ENCODE measurements around the gene SIRPB2. TPM values are rescaled to one million over a fixed set of nuclear protein-coding genes. Genes with fewer than 3 reads are reported as not detected.
A peak's percentile ranks its signal among the peaks of the same experiment; 100 is the strongest.

Gene SIRPB2
- total RNA-seq, 1 experiment from 2014 or later: not detected

DNA sequence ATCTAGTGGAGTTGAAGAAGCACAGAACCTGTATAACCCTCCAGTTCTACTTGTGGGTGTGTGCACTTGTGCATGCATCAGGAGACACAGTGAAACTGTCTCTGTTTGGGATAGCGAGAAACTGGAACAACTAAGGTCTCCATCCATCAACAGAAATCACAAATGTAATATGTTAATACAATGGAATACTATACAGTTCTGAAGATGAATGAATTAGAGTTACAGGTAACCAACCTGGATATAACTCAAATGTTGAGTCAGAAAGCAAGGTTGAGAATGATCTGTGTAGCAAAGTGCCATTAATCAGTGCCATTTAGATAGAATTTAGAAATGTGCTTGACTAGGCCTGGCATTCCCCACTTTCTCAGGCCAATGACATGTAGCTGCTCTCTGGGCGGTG lies 20.0 kb downstream of the SIRPB2 start:
- no peak for DNase-seq (ENCODE audit: low spot score)

DNA sequence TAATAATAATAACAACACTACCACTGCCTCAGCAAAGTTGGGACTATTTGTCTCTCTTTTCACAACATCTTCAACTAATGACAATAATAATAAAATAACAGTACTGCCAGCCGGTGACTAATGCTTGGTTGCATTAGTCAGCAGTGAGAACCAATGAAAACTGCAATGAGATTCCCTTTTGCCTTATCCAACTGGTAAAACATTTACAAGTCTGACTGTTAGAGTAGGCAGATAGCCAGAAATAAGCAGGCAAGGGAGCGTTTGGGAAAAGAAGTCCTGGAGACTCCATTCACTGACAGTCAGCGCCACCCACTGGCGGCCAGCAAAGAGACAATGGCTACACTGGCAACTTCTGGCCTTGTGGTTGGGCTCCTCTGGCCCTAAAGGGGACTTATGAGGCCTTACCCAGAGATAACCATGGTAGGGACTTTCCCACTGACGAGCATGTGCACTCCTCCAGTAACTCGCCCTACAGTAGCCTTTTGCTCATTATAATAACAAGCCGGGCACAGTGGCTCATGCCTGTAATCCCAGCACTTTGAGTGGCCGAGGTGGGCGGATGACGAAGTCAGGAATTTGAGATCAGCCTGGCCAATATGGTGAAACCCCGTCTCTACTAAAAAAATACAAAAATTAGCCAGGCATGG lies 21.2 kb downstream of the SIRPB2 start:
- peak; percentile 100 for DNase-seq (ENCODE audit: low spot score)

DNA sequence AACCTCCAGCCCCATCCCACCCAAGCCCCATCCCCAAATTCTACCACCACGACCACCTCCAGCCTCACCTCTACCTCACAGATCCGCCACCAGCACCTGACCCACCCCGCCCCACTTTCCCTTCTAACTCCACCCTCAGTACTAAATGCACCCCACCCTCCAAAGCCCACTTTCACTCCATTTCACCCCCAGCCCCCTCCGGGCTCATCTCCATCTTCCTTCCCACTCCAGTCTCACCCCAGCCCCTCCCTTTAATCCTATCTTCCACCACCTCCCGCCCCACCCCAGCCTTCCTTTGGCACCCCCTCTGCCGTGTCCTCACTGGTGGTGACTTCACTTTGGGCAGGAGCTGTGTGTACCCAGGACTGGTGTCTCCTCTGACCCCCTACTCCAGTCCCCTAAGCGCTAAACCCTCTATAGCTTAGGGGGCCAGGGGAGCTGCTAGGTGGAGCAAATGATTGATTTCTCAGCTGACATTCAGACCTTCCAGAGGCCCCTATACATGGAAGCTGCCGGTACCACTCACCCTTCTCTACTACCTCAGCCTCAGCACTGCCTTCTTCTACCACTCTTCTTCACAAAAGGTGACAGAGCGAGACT lies 21.8 kb downstream of the SIRPB2 start:
- no peak for DNase-seq (ENCODE audit: low spot score)

DNA sequence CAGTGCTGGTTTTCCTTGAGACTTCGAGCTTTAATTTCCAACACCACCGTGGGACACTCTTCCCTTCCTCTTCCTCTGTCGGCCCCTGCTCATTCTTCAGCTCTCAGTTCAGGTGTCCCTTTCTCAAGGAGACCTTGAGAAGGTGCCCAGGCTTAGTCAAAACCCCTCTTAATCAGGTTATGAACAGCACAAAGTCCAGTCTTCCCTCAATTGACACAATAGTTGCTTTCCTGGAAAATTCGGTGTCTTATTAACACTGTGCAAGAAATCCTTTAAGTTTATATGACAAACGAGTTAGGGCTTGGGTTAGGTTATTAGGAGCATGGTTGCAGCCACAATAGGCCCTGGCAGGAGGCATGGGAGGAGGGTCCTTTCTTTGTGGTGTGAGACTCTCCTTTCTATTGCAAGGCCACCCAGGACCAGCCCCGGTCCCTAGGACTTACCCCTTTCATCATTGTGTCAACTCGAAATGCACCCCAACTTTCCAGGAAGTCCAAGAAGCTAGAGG lies 23.0 kb downstream of the SIRPB2 start:
- no peak for DNase-seq (ENCODE audit: low spot score)

DNA sequence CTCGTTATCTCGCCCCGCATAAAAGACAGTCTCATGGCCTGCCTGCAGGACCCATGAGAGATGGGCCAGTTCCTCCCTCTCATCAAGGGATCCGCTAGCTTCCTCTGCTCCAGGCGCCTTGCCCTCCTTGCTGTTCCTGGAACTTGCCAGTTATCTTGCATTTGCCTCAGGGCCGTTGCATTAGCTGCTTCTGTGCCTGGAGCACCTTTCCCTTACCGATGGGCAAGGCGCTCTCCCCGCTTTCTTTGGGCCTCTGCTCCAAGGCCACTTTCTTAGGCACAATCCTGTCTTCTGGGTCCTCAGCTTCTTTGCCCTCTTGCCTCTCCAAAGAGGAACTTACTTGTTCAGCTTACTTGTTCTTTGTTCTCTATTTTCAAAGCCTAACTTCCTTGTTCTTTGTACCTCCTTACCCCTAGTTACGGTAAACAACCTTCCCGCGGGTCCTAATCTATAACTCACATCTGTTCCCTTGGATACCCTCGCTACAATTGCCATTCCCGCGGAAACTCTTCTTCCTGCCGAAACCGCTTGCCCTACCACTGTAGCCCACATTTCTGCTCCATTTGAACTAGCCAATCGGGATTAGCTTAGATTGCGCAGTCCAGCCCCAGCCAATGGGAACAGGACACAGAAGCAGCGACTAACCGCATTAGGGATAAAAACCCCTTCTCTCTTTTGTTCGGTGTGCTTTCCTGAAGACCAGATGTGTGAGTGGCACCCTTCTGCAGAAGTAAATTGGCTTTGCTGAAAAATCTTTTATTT lies 23.7 kb downstream of the SIRPB2 start:
- no peak for DNase-seq (ENCODE audit: low spot score)

DNA sequence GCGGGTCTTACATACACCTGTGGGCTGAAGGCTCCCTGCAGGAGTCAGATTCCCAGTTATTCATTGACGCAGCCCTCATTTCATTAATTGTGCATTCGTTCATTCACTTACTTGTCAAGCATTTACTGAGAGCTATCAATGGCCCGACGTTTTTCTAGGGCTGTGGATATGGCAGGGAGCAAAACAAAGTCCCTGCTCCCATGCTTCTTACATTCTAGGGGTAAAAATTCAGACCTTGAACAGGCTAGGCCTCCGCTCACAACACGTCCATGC lies 24.2 kb downstream of the SIRPB2 start:
- no peak for DNase-seq (ENCODE audit: low spot score)

DNA sequence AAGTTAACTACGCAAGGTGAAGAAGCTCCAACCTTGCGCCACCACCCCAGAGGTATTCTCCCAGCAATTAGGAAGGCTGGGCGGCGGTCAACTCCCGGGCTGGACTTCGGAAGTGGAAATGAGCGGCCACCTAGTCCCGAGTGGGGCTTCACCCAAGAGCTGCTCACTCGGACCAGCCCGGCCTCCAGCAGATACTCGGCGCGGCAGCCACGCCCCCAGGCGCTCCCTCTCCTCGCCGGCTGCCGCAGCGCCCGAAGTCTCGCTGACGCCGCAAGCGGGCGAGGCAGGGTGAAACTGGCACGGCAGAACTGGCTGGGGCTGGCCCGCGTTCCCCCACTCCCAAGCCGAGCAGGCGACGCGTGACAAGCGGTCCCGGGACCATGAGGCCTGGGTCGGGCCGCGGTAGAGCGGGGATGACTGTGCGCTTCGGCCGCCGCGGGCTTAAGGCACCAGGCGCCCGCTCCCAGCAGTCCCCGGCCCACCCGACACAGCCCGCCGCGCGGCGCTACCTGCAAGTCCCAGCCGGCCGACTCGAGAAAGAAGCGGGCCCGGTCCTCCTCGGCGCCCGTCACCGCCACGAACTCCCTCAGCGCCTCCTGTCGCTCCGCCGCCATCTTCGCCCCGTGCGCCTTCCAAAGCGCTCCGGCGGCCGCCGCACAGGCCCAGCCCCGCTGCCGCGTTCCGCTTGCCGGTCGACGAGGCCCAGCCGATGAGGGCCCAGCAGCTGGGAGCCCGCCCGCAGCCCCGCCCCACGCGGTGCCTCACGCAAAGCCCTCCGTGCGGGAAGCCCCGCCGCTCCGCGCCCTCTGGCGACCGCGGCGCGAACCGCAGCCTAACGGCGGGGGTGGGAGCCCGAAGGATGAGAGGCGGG lies 24.8 kb downstream of the SIRPB2 start, which contains the start of gene NSFL1C:
TSS of gene NSFL1C (minus strand) at position 639 of the 871 bp plus-strand sequence. CDS start at position 614, 25 bp downstream.
- peak; percentile 79 for DNase-seq (ENCODE audit: low spot score)

DNA sequence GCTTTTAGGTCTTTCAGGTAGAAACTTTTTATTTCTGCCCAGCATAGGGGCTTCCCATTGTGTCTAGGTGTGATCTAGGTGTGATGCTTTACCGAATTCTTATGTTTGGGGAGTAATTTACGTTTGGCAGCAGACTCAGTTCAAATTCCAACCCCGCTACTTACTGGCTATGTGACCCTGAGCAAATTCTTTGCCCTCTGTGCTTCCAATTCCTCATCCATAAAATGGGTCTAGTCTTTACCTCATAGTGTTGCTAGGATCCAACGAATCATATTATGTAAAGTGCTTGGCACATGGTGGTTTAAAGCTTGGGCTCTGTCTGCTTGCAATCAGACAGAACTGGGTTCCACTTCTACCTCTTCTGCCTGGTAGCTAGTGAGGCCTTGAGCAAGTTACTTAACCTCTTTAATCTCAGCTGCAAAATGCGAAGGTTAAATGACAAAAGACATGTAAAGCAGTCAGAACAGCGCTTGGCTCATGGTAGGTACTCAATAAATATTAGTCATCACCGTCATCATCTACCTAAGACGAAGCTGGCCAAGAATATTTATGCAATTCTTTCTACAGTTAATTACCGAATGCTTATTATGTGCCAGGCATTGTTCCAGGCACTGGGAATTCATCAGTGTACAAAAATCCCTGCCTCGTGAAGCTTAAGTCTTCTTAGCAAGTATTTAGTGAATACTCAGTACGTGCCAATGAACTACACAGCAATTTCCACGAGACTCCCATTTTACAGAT lies 25.6 kb downstream of the SIRPB2 start:
- DNase-seq (ENCODE audit: low spot score): no peak

DNA sequence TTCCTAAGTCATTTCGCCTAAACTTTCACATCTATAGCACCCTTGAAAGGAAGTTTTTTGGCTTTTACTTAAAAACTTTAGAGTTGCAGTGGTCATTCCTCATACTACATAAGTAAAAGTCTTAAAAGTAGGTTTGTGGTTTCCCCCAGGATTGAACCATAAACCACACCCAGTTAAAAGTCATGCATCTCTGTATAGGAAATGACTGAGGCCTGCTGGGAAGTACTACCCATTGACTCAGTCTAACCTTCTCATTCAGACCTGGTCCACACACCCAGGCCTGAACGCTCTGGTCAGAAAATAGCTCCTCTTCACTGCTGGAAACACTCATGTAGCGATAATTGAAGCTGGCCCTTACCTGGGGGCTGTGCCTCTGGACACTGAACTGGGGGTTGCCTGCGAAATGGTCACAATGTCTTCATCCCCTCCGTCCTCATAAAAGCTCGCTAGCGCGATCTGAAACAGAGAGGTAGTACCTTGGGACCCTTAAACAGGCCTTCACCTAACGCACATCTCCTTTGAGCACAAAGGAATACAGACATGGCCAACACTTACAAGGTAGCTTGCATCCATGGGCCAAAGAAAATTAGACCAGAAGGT lies 27.1 kb downstream of the SIRPB2 start:
- no peak for DNase-seq (ENCODE audit: low spot score)

DNA sequence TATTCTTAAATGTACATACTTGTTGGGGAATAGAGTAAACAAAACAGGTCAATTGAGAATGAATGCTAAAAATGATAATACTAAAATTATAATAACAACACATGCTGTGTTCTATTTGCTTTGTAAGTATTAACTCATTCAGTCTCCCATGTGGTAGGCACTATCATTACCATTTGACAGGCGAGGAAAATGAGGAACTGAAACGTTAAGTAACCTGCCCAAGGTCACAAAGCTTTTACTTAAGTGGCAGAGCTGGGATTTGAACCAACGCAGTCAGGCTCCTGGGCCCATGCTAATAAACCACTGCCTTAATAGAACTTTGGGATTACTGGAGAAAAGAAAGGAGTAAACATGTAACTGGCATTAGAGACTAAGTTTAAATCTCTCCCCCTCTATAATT lies 28.4 kb downstream of the SIRPB2 start:
- DNase-seq (ENCODE audit: low spot score): no peak

DNA sequence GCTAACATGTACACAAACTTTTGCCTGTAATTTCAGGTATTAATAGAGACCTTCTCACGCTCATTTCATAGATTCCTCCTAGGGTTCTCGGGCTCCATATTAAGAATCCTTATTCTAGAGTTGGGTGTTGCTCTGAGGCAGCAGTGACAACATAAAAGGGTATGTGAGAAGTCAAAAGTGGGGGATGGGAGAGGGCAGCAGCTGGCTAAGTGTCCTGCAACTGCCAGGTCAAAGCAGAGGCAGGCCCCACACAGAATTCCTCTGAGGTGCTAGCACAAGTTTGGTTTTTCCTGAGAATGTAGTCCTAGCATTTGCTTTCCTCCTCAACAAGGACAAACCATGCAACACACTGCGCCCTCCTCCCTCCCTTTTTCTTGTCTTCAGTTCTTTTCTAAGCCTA lies 29.2 kb downstream of the SIRPB2 start:
- no peak for DNase-seq (ENCODE audit: low spot score)

DNA sequence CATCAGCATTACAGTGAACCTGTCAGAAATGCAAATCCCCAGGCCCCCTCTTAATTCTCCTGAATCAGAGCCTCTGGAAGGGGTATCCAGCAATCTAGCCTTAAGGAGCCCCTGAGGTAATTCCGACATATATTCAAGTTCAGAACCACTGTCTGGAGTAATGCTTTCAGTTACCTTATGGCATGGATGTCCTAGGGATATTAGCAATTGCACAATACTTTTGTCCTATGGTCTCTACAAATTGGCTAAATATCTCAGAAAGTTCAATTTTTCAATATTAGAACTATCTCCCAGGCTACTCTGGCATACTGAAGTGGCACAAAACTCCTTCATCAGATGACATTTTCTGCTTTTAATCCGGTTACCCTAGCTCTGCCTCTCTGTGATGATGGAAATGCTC lies 30.9 kb downstream of the SIRPB2 start:
- no peak for DNase-seq (ENCODE audit: low spot score)

DNA sequence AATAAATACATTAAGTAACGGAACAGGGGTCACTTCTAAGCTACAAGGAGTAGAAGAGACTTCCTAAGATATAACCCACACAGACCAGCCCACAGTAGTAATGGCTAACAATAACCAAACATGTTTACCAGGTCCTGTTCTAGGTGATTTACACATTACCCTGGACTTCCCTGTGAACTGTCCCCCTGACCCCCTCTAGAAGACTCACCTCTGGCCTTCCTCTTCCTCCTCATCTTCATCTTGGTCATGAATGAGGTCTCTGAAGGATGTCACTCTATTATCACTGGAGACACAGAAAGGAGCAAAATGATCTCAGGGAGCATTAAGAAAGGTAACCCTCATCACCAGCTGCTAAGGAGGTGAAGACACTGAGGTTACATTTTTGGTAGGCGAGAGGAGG lies 33.2 kb downstream of the SIRPB2 start:
- DNase-seq (ENCODE audit: low spot score): no peak

DNA sequence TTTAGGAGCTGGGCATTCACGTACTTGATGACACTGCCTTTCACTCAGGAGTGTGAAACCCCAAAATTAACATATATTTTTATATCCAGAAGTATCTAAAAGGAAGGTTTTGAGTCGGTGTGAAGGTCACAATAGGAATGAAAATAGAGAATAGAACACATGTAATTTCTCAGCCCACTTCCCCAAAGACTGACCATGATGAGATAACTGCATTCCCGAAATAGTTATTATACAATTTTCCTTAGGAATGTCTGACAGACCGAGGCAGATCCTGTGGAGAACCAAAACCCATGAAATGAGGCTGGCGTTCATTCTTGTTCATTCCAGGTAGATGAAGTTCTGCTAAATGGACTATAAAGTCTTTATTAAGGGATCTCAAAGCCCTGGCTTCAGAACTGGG lies 34.9 kb downstream of the SIRPB2 start:
- no peak for DNase-seq (ENCODE audit: low spot score)

DNA sequence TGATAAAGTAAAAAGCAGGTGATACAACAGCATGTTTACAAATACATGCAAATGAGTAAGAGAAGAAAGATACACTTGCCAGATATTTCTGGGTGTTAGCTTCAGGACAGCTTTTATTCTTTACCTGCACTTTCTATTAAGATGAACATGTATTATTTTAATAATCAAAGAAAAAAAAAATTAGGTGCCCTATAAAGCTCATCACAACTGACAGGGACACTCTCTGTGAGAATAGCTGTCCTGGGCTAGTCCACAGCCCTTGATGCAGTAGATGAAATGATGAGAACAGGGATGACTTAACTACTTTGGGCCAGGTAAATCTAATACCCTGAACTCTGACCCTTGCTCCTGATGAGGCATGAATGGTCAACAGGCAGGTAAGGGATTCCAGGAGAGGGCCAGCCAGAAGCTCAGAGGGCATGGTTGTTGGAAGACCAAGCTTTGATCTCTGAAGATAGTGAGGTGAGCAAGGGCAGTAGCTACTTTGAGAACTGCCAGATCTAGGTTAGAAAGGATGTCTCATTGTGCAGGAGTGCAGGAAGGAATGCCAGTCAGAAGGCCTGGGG lies 40.2 kb downstream of the SIRPB2 start:
- no peak for DNase-seq (ENCODE audit: low spot score)

DNA sequence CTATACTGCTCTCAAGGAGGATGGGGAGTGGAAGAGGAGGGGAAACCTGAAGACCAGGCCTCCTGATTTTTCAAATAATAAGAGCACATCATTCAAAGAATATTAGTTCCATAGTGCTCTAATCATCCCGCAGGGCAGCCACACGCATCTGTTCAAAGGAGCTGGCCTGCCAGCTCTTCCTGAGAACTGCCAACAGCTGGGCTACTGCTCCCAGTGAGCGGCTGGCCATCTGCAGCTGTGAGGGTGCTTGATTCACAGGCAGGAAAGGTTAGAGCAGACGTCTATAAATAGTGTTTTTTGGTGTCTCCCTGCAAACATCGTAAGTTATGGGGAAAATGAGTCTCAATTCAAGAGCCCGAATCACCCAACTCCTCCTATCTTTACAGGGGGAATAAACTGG lies 41.9 kb downstream of the SIRPB2 start:
- DNase-seq (ENCODE audit: low spot score): no peak

DNA sequence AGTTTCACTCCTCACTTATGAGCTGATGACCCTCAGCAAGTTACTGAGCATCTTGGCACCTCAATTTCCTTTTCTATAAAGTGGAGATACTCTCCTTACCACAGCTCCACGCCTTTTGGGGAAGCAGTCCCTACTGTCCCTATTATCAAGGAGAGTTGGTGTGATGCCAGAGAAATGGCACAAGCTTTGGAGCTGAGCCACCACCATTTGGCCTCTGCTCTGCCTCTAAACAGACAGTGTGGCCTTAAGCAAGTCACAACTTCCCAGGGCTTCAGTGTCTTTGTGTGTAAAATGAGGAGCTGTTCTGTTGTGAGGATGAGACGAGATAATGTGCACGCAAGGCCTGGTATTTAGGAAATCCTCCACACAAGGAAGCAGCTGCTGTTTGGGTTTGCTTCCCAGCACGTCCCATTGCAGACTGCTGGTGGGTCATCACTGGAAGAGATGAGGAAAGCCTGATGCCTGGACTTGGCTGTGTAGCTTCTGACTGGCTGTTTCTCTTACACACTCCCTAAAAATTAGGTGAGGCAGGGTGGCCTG lies 43.1 kb downstream of the SIRPB2 start:
- DNase-seq (ENCODE audit: low spot score): no peak

DNA sequence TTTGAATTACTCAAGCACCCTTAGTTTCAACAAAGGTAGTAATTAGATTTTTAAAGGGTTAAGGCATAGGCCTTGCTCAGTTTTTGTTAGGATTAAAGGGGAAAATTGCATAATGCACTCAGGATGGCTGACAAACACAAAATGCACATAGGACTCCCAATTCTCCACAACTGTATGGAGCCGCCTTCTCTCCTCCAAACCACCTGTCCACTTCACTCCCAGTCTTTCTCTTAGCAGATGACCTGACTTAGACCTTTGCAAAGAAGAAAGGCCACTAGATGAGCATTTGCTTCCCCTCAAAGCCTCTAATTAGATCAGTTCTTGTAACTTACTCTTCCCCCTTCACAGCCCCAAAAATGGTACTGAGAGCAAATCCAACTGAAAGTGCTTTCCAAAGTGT lies 44.7 kb downstream of the SIRPB2 start:
- no peak for DNase-seq (ENCODE audit: low spot score)

DNA sequence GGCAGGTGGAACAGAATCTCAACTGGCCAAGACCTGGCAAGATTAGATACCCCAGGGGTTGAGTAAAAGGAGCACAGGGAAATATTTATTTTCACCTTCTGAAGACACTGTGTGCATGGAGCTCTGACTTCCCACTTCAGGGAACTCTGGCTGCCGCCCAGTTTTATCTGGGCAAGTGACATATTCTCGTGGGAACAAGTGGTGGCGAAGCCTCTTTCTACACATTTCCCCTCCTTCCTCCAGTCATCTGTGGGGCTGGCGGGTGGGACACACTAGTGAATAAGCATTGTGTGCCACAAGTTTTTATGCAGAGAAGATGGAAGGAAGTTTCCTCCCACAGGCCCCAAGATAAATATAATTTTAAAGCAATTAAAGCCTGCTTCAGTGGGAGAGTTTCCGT lies 48.1 kb downstream of the SIRPB2 start:
- no peak for DNase-seq (ENCODE audit: low spot score)

DNA sequence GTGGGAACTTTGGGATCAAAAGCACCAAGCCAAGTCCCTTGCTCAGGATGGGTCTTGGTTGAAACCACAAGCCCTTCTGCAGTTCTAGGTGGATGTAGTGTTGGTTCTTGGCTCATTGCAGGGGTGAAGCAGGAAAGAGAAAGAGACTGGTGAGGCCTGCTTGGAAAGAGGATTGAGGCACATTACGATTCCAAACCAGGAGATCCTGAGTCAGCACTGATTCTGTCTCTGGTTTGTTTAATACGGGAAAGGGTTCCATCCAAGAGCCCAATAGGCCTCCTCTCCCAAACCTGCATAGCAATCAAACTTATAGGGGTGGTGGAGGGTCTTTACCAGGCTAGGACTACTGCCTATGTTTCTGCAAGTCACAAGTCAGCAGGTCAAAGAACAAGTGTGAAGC lies 48.9 kb downstream of the SIRPB2 start:
- no peak for DNase-seq (ENCODE audit: low spot score)

Data from A172 (cell line).